HL-60 (cell line): ENCODE results near the gene ZNF18.

Experiments used
- GABPA ChIP-seq: IDR thresholded peaks from 2 replicates; pipeline ENCODE4 v1.6.1; 2012; ENCODE audit warnings: low read depth
- SPI1 ChIP-seq: IDR thresholded peaks from 2 replicates; pipeline ENCODE4 v1.6.1; 2012; ENCODE audit warnings: low read depth, mild to moderate bottlenecking, borderline replicate concordance
- TF ChIP-seq, protein P1 (sequence below): IDR thresholded peaks from one replicate; pipeline ENCODE4 v1.5.1; 2011; ENCODE audit warnings: low read length, control low read depth, inconsistent platforms; ENCODE audit not compliant: insufficient read depth
- TF ChIP-seq, protein P2 (sequence below): IDR thresholded peaks from 2 replicates; pipeline ENCODE4 v1.6.1; 2012; ENCODE audit warnings: low read depth; ENCODE audit not compliant: insufficient replicate concordance

DNA sequence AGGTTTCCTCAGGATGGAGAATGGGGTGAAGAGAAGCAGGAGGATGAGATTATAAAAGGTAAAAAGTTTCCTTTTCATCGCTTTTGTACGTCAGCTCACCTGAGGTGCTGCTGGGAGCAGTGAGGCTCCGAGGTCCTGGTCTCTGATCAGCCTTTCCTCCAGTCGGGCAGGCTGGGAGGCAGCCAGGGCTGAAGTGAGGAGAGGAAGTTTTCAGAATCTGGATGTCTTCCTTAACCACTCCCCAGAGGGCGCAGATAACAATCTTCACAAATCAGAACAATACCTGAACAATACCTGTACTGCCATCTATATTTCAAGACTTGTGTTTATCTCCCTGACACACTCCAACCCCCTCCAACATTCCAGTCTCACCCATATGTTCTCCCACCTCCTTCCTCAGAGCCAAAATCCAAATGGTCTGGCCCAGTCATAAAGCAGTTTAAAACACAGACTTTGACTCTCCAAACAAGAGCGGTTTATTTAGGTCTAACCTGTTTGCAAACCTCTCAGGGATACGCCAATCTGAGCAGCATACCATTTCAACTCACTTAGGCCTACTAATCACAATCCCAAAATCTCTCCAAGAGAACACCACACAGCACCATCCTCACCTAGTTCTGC, 6.8 kb downstream of the ZNF18 start:
- TF ChIP-seq SPI1 (no peak), GABPA (no peak)
- TF ChIP-seq, protein P1, sequence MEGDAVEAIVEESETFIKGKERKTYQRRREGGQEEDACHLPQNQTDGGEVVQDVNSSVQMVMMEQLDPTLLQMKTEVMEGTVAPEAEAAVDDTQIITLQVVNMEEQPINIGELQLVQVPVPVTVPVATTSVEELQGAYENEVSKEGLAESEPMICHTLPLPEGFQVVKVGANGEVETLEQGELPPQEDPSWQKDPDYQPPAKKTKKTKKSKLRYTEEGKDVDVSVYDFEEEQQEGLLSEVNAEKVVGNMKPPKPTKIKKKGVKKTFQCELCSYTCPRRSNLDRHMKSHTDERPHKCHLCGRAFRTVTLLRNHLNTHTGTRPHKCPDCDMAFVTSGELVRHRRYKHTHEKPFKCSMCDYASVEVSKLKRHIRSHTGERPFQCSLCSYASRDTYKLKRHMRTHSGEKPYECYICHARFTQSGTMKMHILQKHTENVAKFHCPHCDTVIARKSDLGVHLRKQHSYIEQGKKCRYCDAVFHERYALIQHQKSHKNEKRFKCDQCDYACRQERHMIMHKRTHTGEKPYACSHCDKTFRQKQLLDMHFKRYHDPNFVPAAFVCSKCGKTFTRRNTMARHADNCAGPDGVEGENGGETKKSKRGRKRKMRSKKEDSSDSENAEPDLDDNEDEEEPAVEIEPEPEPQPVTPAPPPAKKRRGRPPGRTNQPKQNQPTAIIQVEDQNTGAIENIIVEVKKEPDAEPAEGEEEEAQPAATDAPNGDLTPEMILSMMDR = no peak
- TF ChIP-seq, protein P2, sequence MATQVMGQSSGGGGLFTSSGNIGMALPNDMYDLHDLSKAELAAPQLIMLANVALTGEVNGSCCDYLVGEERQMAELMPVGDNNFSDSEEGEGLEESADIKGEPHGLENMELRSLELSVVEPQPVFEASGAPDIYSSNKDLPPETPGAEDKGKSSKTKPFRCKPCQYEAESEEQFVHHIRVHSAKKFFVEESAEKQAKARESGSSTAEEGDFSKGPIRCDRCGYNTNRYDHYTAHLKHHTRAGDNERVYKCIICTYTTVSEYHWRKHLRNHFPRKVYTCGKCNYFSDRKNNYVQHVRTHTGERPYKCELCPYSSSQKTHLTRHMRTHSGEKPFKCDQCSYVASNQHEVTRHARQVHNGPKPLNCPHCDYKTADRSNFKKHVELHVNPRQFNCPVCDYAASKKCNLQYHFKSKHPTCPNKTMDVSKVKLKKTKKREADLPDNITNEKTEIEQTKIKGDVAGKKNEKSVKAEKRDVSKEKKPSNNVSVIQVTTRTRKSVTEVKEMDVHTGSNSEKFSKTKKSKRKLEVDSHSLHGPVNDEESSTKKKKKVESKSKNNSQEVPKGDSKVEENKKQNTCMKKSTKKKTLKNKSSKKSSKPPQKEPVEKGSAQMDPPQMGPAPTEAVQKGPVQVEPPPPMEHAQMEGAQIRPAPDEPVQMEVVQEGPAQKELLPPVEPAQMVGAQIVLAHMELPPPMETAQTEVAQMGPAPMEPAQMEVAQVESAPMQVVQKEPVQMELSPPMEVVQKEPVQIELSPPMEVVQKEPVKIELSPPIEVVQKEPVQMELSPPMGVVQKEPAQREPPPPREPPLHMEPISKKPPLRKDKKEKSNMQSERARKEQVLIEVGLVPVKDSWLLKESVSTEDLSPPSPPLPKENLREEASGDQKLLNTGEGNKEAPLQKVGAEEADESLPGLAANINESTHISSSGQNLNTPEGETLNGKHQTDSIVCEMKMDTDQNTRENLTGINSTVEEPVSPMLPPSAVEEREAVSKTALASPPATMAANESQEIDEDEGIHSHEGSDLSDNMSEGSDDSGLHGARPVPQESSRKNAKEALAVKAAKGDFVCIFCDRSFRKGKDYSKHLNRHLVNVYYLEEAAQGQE = no peak
